D341Med (cell line): ENCODE results near the gene PDHX.
A peak's percentile ranks its signal among the peaks of the same experiment; 100 is the strongest.
"Not testable (repeated sequence)": the region's sequence is repeated elsewhere in the genome, so short reads cannot be mapped to it uniquely, and the experiment has no call there.

Source experiments
- DNase-seq: peaks from one replicate; pipeline ENCODE4 v3.0.0; 2012; ENCODE audit warnings: low spot score

PDHX gene

DNA sequence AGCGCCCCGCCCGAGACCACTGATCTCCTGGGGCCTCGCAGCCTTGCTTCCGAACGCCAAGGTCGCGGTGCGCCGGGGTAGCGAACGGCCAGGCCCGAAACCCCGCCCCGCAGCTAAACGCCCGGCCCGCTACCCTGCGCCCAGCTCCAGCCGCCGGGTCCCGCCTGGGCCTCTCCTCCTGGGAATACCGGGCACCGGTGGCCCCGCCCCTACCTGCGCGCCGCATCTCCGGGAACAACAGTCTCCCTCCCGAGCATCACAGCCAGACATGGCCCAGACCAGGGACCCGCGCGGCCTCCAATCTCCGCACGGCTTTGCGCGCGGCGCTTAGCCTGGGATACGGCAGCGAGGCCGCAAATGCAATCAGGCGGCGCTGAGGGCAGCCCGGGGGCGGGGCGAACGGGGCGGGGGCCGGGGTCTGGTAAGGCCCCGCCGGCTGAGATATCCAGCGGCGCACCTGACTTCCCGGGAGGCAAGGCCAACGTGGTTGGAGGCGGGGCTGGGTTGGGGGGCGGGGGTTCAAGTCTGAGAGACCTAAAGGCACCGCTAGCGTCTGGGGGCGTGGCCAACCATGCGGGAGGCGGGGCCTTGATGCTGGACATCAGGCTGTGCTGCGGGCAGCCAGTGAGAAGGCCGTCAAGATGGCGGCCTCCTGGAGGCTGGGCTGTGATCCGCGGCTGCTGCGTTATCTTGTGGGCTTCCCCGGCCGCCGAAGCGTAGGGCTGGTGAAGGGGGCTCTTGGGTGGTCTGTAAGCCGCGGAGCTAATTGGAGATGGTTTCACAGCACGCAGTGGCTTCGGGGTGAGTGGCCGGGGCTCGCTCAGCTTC is at the start of gene PDHX, which contains the start of gene APIP:
TSS of gene PDHX (plus strand) at position 604 of the 828 bp plus-strand sequence. CDS start at position 642, 38 bp downstream.
TSS of gene APIP (minus strand) at position 365 of the 828 bp plus-strand sequence. CDS start at position 270, 95 bp downstream.
- peak; percentile 98 for DNase-seq

GRCh38 chr11:34869425-34869824 is 47.0 kb upstream of the PDHX start:
- no peak for DNase-seq

DNA sequence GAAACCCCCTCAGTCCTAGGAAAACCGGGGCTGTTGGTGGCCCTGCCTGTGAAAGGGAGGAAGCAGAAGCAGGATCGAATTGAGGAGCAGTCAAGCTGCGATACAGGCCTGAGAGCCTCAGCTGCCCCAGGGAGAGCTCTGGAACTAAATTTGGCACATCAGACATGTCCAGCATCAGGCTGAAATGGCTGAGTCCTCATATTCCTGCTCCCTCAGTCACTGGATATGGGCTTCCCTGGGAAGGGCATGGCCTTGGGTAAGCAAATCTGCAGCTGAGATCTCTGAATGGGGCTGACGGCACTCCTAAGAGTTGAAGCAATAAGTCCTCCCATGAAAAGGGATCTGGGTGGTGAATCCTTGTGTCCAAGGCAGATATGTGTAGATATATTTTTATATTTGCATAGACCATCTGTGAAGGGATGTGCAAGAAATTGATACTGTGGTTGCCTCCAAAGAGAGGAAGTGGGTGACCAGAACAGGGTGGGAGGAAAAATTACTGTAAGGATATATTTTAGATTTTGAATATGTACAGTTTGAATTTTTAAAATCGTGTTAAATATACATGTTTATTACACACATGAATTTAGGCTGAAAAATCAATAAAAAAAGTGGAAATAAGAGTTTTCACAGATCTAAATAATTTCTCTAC is 45.7 kb upstream of the PDHX start:
- no peak for DNase-seq

DNA sequence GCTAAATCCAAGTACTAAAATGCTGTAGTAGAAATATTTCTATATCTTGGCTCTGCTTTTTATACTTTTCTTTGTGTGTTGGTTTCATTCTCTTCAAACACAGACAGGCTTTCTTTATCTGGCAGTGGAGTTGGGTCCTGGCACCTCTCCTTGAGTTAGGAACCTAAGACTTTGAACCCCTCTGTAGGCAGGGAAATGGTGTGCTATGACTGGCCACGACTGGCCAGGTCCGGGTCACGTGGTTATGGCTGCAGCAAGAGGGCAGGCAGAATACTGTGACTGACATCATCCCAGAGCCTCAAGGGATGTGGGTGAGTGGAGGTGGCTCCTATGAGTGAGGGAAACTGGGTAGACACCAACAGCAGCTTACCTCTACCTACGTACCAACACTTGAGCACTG is 42.2 kb upstream of the PDHX start:
- DNase-seq = no peak

- no peak for DNase-seq
Observed at GRCh38 chr11:34877375-34877975, 38.9 kb upstream of the PDHX start.

- DNase-seq = no peak
Observed at GRCh38 chr11:34881900-34882299, 34.5 kb upstream of the PDHX start.

- DNase-seq = no peak
Observed at GRCh38 chr11:34886609-34887008, 29.8 kb upstream of the PDHX start.

DNA sequence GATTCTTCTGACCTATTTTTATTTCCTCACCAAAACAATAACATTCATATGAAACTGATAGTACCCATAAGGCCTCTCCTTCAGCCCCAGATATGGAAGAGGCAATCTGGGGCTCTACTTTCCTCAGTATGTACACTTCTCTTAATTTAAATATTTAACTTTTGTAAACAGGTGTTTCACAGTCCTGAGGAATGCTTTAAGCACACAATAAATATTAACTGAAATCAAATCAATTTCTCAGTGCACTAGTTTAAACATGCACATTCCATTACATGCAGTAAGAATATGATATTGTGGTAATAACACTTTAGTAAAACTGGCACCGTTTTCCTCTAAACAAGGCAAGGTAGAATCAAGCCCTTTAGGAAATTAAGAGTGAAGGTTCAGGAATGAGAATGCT is 29.2 kb upstream of the PDHX start:
- DNase-seq = no peak

DNA sequence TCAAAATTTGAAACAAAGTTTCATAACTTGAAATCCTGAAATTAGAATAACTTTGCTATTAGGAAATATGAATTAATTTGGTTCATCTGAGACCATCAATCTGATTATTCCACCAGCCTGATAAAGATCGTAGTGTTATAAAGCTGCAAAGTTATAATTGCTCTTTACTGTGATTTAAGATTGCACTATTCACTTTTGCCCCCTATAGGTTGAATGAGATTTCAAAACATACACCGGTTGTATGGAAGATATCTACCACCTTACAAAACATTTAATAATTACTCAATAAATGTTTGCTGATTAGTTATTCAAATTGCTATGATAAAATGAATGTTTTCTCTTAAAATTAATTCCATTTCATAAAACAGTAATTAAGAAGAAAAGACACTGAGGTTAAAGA is 26.3 kb upstream of the PDHX start:
- DNase-seq = no peak

DNA sequence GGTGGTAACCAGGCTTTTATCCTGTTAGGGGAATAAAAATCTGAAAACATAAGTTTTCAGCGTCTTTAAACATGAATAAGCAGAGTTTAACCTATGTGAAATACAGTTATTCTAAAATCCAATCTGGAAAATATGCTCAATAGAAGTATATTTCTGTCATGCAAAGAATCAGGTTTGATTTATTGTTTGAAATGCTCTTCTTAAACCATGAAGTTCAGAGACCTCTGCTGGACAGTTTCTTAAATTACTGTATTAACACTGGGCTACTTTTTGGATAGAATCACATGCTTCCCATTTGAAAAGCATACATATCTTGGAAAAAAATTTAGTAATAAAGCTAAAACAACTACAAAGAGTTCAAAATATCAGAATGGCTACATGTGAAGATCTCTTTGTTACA is 25.6 kb upstream of the PDHX start:
- no peak for DNase-seq

DNA sequence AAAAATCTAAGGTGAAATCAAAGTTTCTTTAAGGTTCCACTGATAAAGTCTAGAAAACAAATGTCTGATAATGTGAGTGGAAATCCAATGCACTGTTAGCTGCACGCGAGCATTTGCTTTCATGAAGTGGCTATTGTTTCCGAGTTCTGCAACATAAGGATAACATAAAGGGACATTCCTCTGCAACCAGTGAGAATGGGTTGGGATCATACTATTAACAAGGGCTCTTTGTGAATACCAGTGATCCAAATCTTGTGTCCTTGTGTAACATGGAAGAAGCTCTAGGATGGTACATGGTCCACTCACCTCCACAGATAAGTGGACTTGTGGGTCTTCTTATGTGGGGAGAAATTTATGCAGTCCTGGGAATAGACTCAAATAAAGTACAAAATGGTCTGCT is 24.8 kb upstream of the PDHX start:
- DNase-seq = no peak

- DNase-seq = no peak
Observed at GRCh38 chr11:34893416-34893815, 23.0 kb upstream of the PDHX start.

DNA sequence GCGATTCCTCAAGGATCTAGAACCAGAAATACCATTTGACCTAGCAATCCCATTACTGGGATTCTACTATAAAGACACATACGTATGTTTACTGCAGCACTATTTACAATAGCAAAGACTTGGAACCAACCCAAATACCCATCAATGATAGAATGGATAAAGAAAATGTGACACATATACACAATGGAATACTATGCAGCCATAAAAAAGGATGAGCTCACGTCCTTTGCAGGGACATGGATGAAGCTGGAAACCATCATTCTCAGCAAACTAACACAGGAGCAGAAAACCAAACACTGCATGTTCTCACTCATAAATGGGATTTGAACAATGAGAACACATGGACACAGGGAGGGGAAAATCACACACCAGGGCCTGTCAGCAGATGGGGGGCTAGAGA is 20.2 kb upstream of the PDHX start:
- DNase-seq = not testable (repeated sequence)

DNA sequence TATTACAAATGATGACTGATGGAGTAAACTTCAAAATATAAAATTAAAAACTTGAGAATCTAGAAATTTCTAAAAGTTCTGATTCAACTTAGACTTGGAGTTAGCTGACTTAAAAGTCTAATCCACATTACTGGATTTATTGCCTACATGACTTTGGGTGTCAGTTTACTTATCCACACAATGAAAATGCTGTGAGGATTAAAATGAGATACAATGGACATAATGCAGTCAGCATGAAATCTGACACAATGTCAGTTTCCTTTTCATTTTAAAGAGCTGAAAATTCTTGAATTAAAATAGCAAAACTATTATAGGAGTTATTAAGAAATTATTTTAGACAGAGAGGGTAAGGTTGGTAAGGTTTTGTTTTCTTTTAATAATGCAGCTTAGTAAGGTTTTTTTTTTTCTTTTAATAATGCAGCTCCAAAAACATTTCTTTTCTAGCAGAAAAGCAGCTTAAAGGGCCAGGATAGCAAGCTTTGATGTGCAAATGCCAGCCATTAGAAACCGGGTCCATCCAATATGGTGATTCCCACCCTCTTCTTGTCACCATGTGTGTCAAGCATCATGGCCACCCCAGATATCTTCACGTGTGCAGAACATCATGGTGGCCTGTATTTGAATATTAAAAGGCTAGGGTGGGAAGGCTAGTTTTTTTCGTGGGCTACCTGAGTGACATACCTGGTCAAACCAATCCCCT is 19.1 kb upstream of the PDHX start:
- DNase-seq = no peak

- no peak for DNase-seq
Observed at GRCh38 chr11:34898474-34898873, 17.9 kb upstream of the PDHX start.

DNA sequence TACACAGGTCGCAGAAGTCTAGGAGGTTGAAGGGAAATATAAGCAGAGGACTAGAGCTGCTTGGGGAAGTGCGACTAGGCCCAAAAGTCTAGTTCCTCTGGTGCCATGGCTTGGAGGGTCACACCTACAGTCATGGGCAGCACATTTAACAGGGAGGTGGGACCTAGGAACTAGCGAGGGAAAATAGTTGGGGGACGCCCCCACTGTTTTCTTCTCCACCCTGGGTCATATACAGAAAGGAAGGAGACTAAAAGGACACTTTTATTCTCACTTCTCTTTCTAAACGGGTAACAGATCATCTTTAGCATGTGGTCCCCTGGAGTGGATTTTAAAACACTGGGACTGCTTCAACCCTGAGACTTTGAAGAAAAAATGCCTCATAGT is 16.8 kb upstream of the PDHX start:
- no peak for DNase-seq

DNA sequence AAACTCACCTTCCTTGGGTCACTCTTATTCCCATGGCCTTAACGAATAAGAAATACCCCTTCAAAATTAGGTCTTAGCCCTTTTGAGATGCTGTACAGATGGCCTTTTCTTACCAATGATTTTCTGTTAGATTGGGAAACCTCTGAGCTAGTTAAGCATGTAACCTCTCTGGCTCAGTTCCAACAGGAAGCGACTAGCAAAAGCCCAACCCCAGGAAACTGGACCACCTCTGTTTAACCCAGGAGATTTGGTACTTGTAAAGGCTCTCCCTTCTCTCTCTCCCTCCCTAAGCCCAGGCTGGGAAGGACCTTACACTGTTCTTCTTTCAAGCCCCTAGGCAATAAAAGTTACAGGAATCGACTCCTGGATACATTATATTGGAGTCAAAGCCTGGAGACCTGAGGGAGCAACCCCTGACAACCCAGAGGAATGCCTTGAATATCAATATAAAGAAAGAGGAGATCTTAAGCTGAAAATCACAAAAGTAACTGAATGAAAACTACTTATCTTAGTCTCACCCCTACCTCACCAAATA is 11.9 kb upstream of the PDHX start:
- no peak for DNase-seq

- DNase-seq = no peak
Observed at GRCh38 chr11:34905666-34906065, 10.8 kb upstream of the PDHX start.

DNA sequence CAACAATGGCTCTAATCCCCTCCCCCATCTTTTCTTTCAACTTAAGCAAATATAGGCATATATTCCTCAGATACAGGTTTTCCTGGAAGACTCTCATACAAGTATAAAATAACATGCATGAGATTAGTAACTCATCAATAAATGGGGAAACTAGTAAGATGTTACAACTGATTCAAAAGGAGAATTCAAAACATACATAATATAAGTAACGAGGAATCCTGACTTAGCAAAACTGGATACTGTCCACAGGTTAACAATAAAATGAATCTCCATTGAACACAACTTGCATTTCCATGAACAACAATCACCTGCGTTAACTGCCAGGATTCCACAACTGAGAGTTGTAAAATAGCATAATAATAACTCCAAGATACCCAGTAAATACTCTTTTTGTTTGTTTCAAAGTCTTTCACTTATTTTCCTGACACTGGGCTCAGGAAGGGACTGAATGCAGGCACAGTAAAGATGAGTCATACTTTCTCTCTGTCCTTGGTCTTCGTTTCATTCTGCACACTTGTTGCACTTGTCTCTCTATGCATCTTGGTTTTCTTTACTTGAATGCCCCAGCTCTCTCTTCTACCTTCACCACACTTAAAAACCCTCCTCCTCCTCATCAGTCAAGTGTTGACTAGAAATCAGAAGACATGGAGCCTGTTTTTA is 8.4 kb upstream of the PDHX start:
- no peak for DNase-seq

DNA sequence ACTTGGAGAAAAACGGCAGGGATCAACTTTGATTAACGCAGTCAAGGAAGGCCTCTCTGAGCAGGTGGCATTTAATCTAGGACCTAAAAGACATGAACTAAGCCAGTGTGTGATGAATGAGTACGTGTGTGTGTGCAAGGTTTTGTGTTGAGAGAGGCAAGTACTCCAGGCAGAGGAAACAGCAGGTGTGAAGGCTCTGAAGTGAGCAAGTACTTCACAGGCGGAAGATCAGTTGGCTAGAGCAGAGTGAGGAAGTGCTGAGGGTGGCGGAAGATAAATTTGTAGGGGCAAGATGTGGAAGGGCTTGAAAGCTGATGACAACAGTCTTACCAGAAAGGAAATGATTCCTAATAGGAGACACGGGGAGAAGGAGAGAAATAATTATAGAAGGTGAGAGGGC is 7.0 kb upstream of the PDHX start:
- no peak for DNase-seq

DNA sequence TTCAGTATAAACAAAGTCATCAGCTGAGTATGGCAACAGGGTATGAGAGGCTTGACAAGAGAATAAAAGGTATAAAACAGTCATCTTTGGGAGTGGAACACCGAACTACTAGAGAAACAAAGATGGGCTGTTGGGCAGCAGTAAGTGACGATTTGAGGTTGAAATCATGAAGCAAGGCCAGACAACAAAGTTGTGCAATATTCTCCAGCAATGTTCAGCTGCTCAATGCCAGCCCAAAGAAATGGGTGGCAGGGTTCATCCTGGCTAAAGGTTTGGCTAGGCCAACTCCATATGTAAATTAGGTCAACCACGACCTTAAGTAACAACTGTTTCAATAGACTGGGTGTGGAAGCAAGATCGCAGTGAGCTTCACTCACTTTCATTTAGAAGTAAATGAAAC is 6.5 kb upstream of the PDHX start:
- DNase-seq = no peak

DNA sequence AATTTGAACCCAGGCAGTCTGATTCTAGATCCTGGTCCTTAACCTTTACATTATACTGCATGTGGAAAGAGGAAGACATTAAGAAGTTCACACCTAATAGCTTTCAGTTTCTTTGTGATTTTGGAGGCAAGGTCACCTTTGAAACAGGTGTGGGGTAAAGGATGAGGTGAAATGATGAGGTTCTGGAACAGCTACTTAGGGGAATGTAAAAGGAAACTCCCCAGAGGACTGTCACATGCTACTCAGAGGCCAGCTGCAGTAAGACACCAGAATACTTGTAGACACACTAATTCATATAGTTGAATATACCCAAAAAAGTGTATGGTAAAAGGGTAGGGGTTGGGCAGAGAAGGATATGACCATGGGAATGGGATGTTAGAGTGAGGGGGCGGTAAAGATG is 5.6 kb upstream of the PDHX start:
- DNase-seq = no peak
